Uterus (tissue), 2 donors: ENCODE measurements around the gene MYCBPAP.

Experiments used
- POLR2A ChIP-seq, 2 donors: fragments of 450-650 bp; IDR thresholded peaks; one replicate each; pipeline ENCODE4 v1.6.1; 2016; ENCODE audit warnings: antibody characterized with exemption in 2 of 2, mild to moderate bottlenecking in 1 of 2, moderate library complexity in 1 of 2
- TF ChIP-seq, protein P1 (sequence below), 4 experiments: fragments of 200-600 bp in 2 of 4; fragments of 450-650 bp in 2 of 4; sonication (generic) in 2 of 4; IDR thresholded peaks; one replicate each; pipeline ENCODE4 v1.5.1; 2016 to 2019; ENCODE audit warnings: antibody characterized with exemption in 4 of 4, mild to moderate bottlenecking in 2 of 4, moderate library complexity in 1 of 4

DNA sequence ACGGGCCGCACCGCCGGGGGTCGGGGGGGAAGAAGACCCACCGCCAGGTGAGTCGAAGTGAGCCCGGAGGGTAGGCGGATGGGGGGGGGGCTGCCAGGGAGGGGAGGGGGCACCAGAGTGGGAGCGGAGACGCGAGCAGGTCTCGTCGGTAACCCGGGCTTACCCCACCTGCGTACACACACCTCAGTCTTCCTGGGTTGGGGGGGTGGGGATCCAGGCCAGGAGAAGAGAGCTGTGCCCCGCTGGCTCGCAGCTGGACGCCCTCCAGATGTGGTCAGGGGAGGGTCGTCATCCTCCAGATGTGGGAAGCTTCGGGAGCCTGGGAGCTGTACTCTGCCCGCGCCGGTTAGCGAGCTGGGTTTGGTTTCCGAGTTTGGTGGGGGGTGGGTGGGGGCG, 53.5 kb downstream of the MYCBPAP start:
- TF ChIP-seq, protein P1, sequence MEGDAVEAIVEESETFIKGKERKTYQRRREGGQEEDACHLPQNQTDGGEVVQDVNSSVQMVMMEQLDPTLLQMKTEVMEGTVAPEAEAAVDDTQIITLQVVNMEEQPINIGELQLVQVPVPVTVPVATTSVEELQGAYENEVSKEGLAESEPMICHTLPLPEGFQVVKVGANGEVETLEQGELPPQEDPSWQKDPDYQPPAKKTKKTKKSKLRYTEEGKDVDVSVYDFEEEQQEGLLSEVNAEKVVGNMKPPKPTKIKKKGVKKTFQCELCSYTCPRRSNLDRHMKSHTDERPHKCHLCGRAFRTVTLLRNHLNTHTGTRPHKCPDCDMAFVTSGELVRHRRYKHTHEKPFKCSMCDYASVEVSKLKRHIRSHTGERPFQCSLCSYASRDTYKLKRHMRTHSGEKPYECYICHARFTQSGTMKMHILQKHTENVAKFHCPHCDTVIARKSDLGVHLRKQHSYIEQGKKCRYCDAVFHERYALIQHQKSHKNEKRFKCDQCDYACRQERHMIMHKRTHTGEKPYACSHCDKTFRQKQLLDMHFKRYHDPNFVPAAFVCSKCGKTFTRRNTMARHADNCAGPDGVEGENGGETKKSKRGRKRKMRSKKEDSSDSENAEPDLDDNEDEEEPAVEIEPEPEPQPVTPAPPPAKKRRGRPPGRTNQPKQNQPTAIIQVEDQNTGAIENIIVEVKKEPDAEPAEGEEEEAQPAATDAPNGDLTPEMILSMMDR (IDR thresholded peaks at IDR 0.05), result no peak
- no peak for TF ChIP-seq POLR2A (IDR thresholded peaks at IDR 0.05)
